DOHH2 (cell line): Measurements from ENCODE around the gene DSCAM.

ENCODE experiments used
- EZH2phosphoT487 ChIP-seq: fragments of 200-600 bp; sonication (generic); IDR thresholded peaks from 2 replicates; pipeline ENCODE4 v1.6.1; 2017; ENCODE audit warnings: borderline replicate concordance, mild to moderate bottlenecking, antibody characterized with exemption, low read length, moderate library complexity, mixed read lengths
- TF ChIP-seq, protein P1 (sequence below): fragments of 200-600 bp; sonication (generic); IDR thresholded peaks from one replicate; pipeline ENCODE4 v1.5.1; 2014; ENCODE audit warnings: antibody characterized with exemption, mild to moderate bottlenecking, low read depth, low read length; ENCODE audit not compliant: poor library complexity, severe bottlenecking

- TF ChIP-seq, protein P1, sequence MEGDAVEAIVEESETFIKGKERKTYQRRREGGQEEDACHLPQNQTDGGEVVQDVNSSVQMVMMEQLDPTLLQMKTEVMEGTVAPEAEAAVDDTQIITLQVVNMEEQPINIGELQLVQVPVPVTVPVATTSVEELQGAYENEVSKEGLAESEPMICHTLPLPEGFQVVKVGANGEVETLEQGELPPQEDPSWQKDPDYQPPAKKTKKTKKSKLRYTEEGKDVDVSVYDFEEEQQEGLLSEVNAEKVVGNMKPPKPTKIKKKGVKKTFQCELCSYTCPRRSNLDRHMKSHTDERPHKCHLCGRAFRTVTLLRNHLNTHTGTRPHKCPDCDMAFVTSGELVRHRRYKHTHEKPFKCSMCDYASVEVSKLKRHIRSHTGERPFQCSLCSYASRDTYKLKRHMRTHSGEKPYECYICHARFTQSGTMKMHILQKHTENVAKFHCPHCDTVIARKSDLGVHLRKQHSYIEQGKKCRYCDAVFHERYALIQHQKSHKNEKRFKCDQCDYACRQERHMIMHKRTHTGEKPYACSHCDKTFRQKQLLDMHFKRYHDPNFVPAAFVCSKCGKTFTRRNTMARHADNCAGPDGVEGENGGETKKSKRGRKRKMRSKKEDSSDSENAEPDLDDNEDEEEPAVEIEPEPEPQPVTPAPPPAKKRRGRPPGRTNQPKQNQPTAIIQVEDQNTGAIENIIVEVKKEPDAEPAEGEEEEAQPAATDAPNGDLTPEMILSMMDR: no peak
- no peak for TF ChIP-seq EZH2phosphoT487
Measured at GRCh38 chr21:40200946-40201345, 646.0 kb downstream of the DSCAM start.
